Measurements from ENCODE around the gene DIAPH3.

The DIAPH3 gene

GRCh38 chr13:60152114-60152513 lies 11.6 kb downstream of the DIAPH3 start:
- no peak for DNase-seq (ENCODE audit: low read depth)

GRCh38 chr13:60150538-60150937 lies 13.2 kb downstream of the DIAPH3 start:
- DNase-seq (ENCODE audit: low read depth): no peak

GRCh38 chr13:60148918-60149317 lies 14.8 kb downstream of the DIAPH3 start:
- no peak for DNase-seq (ENCODE audit: low read depth)

- DNase-seq (ENCODE audit: low read depth): no peak
Observed at GRCh38 chr13:60147361-60147760, 16.4 kb downstream of the DIAPH3 start.

- no peak for DNase-seq (ENCODE audit: low read depth)
Observed at GRCh38 chr13:60146471-60146870, 17.3 kb downstream of the DIAPH3 start.

GRCh38 chr13:60143775-60144174 lies 20.0 kb downstream of the DIAPH3 start:
- DNase-seq (ENCODE audit: low read depth): no peak

- DNase-seq (ENCODE audit: low read depth): no peak
Observed at GRCh38 chr13:60139272-60139671, 24.5 kb downstream of the DIAPH3 start.

- DNase-seq (ENCODE audit: low read depth): no peak
Observed at GRCh38 chr13:60138674-60139073, 25.1 kb downstream of the DIAPH3 start.

- no peak for DNase-seq (ENCODE audit: low read depth)
Observed at GRCh38 chr13:60137911-60138560, 25.7 kb downstream of the DIAPH3 start.

- DNase-seq (ENCODE audit: low read depth): no peak
Observed at GRCh38 chr13:60135344-60135743, 28.4 kb downstream of the DIAPH3 start.

GRCh38 chr13:60134376-60134775 lies 29.4 kb downstream of the DIAPH3 start:
- no peak for DNase-seq (ENCODE audit: low read depth)

- no peak for DNase-seq (ENCODE audit: low read depth)
Observed at GRCh38 chr13:60121337-60121687, 42.4 kb downstream of the DIAPH3 start.

GRCh38 chr13:60120617-60121336 lies 43.0 kb downstream of the DIAPH3 start:
- no peak for DNase-seq (ENCODE audit: low read depth)

- DNase-seq (ENCODE audit: low read depth): no peak
Observed at GRCh38 chr13:60118696-60119400, 44.9 kb downstream of the DIAPH3 start.

GRCh38 chr13:60114499-60115028 lies 49.2 kb downstream of the DIAPH3 start:
- DNase-seq (ENCODE audit: low read depth): no peak

- no peak for DNase-seq (ENCODE audit: low read depth)
Observed at GRCh38 chr13:60112771-60113170, 51.0 kb downstream of the DIAPH3 start.

GRCh38 chr13:60111691-60112090 lies 52.0 kb downstream of the DIAPH3 start:
- peak; percentile 30 for DNase-seq (ENCODE audit: low read depth)

- DNase-seq (ENCODE audit: low read depth): no peak
Observed at GRCh38 chr13:60109285-60109684, 54.4 kb downstream of the DIAPH3 start.

- DNase-seq (ENCODE audit: low read depth): no peak
Observed at GRCh38 chr13:60108589-60108988, 55.1 kb downstream of the DIAPH3 start.

GRCh38 chr13:60099631-60100420 lies 63.9 kb downstream of the DIAPH3 start:
- no peak for DNase-seq (ENCODE audit: low read depth)

GRCh38 chr13:60095300-60095699 lies 68.4 kb downstream of the DIAPH3 start:
- DNase-seq (ENCODE audit: low read depth): no peak
